Astrocyte (in vitro differentiated cells and primary cell): Measurements from ENCODE around the gene FBXO7. TPM values are rescaled to one million over a fixed set of nuclear protein-coding genes. Genes with fewer than 3 reads are reported as not detected.

Source experiments
- DNase-seq: peaks from one replicate; pipeline ENCODE4 v3.0.0-alpha.2; 2010; ENCODE audit warnings: low read depth
- FAIRE-seq: peaks from 2 replicates; lab custom pipeline; 2011; peaks lifted over from hg19 to GRCh38; lab: Jason Lieb, UNC
- H2AFZ ChIP-seq: 2 replicates; pipeline ENCODE4 v1.6.0; 2012; ENCODE audit warnings: low read depth, low read length, inconsistent platforms
- H3K27ac ChIP-seq: 2 replicates; pipeline ENCODE4 v1.5.1; 2011; ENCODE audit warnings: low read depth, low read length, inconsistent platforms
- H3K27me3 ChIP-seq: 2 replicates; pipeline ENCODE4 v1.6.0; 2011; ENCODE audit warnings: low read length, inconsistent platforms; ENCODE audit not compliant: insufficient read depth
- H3K36me3 ChIP-seq: 2 replicates; pipeline ENCODE4 v1.5.1; 2011; ENCODE audit warnings: low read length, inconsistent platforms; ENCODE audit not compliant: insufficient read depth
- H3K4me1 ChIP-seq: 2 replicates; pipeline ENCODE4 v1.5.1; 2011; ENCODE audit warnings: low read length, inconsistent platforms; ENCODE audit not compliant: insufficient read depth
- H3K4me2 ChIP-seq: 2 replicates; pipeline ENCODE4 v1.6.0; 2012; ENCODE audit warnings: low read length, inconsistent platforms
- H3K4me3 ChIP-seq: 2 replicates; pipeline ENCODE4 v1.5.1; 2011; ENCODE audit warnings: low read depth, mild to moderate bottlenecking, low read length, inconsistent platforms; ENCODE audit not compliant: insufficient read depth
- H3K79me2 ChIP-seq: 2 replicates; pipeline ENCODE4 v1.6.0; 2012; ENCODE audit warnings: mild to moderate bottlenecking, low read length, inconsistent platforms; ENCODE audit not compliant: insufficient read depth
- H3K9ac ChIP-seq: 2 replicates; pipeline ENCODE4 v1.6.0; 2012; ENCODE audit warnings: mild to moderate bottlenecking, low read length, inconsistent platforms
- H3K9me3 ChIP-seq: 2 replicates; pipeline ENCODE4 v1.5.1; 2012; ENCODE audit warnings: low read depth, mild to moderate bottlenecking, low read length, inconsistent platforms; ENCODE audit not compliant: insufficient read depth
- H4K20me1 ChIP-seq: 2 replicates; pipeline ENCODE4 v1.6.0; 2012; ENCODE audit warnings: low read length, inconsistent platforms; ENCODE audit not compliant: insufficient read depth
- H3K27ac Mint-ChIP-seq: one replicate; pipeline ENCODE4 v1.8.0; 2021; ENCODE audit warnings: mild to moderate bottlenecking, mixed read lengths; ENCODE audit not compliant: unreplicated experiment
- H3K27me3 Mint-ChIP-seq: one replicate; pipeline ENCODE4 v1.8.0; 2021; ENCODE audit warnings: low read depth, mixed read lengths; ENCODE audit not compliant: unreplicated experiment
- H3K36me3 Mint-ChIP-seq: one replicate; pipeline ENCODE4 v1.8.0; 2021; ENCODE audit warnings: low read depth, mixed read lengths; ENCODE audit not compliant: unreplicated experiment
- H3K4me1 Mint-ChIP-seq: one replicate; pipeline ENCODE4 v1.8.0; 2021; ENCODE audit warnings: low read depth, mixed read lengths; ENCODE audit not compliant: unreplicated experiment
- H3K4me3 Mint-ChIP-seq: one replicate; pipeline ENCODE4 v1.8.0; 2021; ENCODE audit warnings: mild to moderate bottlenecking, moderate library complexity, mixed read lengths; ENCODE audit not compliant: unreplicated experiment
- H3K9me3 Mint-ChIP-seq: one replicate; pipeline ENCODE4 v1.8.0; 2021; ENCODE audit warnings: mild to moderate bottlenecking, mixed read lengths; ENCODE audit not compliant: unreplicated experiment
- EZH2 ChIP-seq: IDR thresholded peaks from 2 replicates; pipeline ENCODE4 v1.6.1; 2012; ENCODE audit warnings: mild to moderate bottlenecking, low read length, inconsistent platforms; ENCODE audit not compliant: insufficient read depth
- total RNA-seq: library from RNA; stranded (reverse); gene quantifications from 2 replicates; pipeline ENCODE4 v1.2.1, GENCODE V29; 2021
- TF ChIP-seq, protein P1 (sequence below): IDR thresholded peaks from 2 replicates; pipeline ENCODE4 v1.5.1; 2011; ENCODE audit warnings: low read depth, mild to moderate bottlenecking, inconsistent platforms, low read length, moderate library complexity; ENCODE audit not compliant: insufficient read depth

The FBXO7 gene
- total RNA-seq, 1 donor from 2014 or later = 85.9 TPM

DNA sequence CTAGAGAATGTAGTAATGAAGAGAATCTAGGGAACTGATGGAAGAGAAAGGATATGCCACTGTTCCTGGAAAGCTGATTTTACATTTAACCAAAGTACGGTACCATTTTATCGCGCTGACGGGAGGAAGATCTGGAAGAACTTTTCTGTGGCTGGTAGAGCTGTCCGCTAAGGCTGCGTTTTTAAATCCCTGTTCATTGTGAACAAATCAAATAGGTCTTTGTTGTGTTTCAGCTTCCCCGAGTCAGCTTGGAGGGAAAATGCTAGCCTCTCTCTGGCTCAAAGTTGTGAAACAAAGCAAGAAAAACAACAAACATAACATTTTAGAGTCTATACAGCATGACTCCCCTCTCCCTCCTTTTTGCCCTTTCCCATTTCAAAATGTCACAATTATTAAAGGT lies 34.4 kb downstream of the FBXO7 start:
- Mint-ChIP-seq H3K27ac (no peak overlapping the region), H3K27me3 (peaks cover 4% of the 10 kb centered on the region), H3K4me3 (no peak overlapping the region), H3K36me3 (no peaks in the 10 kb centered on the region), H3K4me1 (no peaks in the 10 kb centered on the region), H3K9me3 (no peaks in the 10 kb centered on the region)
- Histone ChIP-seq H3K4me2 (no peak overlapping the region), H4K20me1 (no peaks in the 10 kb centered on the region), H3K79me2 (no peaks in the 10 kb centered on the region), H3K27ac (no peak overlapping the region), H3K9ac (no peak overlapping the region), H2AFZ (no peak overlapping the region), H3K9me3 (no peaks in the 10 kb centered on the region), H3K4me3 (no peak overlapping the region), H3K4me1 (no peaks in the 10 kb centered on the region), H3K36me3 (no peaks in the 10 kb centered on the region), H3K27me3 (no peaks in the 10 kb centered on the region)
- FAIRE-seq (no peak), DNase-seq (no peak)
- TF ChIP-seq, protein P1, sequence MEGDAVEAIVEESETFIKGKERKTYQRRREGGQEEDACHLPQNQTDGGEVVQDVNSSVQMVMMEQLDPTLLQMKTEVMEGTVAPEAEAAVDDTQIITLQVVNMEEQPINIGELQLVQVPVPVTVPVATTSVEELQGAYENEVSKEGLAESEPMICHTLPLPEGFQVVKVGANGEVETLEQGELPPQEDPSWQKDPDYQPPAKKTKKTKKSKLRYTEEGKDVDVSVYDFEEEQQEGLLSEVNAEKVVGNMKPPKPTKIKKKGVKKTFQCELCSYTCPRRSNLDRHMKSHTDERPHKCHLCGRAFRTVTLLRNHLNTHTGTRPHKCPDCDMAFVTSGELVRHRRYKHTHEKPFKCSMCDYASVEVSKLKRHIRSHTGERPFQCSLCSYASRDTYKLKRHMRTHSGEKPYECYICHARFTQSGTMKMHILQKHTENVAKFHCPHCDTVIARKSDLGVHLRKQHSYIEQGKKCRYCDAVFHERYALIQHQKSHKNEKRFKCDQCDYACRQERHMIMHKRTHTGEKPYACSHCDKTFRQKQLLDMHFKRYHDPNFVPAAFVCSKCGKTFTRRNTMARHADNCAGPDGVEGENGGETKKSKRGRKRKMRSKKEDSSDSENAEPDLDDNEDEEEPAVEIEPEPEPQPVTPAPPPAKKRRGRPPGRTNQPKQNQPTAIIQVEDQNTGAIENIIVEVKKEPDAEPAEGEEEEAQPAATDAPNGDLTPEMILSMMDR = no peak
- TF ChIP-seq EZH2 = no peak

DNA sequence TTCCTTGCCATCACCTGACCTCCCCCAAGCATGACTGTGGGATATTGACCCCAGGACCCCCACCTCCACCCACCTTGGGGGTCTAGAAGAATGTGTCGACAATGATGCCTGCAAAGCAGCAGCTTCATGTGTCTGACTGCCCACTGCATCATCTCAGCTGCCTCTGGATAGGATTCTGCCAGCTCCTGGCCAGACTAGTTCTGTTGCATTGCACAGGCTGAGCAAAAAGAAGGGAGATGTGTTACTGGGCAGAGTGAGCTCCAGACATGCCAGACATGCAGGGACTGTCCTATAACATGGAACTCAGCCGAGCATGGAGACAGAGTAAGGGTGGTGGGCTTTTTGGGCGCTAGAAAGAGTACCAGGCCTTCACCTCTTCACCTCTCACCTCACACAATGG lies 36.7 kb downstream of the FBXO7 start:
- Histone ChIP-seq H3K36me3 (no peaks in the 10 kb centered on the region), H4K20me1 (no peaks in the 10 kb centered on the region), H3K4me1 (no peaks in the 10 kb centered on the region), H3K9ac (no peak overlapping the region), H3K27me3 (no peaks in the 10 kb centered on the region), H3K4me3 (no peak overlapping the region), H3K79me2 (no peaks in the 10 kb centered on the region), H2AFZ (no peak overlapping the region), H3K4me2 (no peak overlapping the region), H3K27ac (no peak overlapping the region), H3K9me3 (no peaks in the 10 kb centered on the region)
- TF ChIP-seq, protein P1 = no peak
- no peak for TF ChIP-seq EZH2
- peaks cover 8% of the 10 kb centered on the region for H3K27me3 Mint-ChIP-seq
- DNase-seq (no peak), FAIRE-seq (no peak)
- H3K4me1 Mint-ChIP-seq = no peaks in the 10 kb centered on the region
- H3K27ac Mint-ChIP-seq = no peak overlapping the region
- no peaks in the 10 kb centered on the region for H3K9me3 Mint-ChIP-seq
- H3K4me3 Mint-ChIP-seq = no peak overlapping the region
- no peaks in the 10 kb centered on the region for H3K36me3 Mint-ChIP-seq

- H3K4me3 ChIP-seq = no peak overlapping the region
- H3K9ac ChIP-seq = no peak overlapping the region
- H3K79me2 ChIP-seq = no peaks in the 10 kb centered on the region
- no peaks in the 10 kb centered on the region for H3K27me3 ChIP-seq
- H3K27me3 Mint-ChIP-seq = peaks cover 8% of the 10 kb centered on the region
- DNase-seq (no peak), FAIRE-seq (no peak)
- H3K9me3 Mint-ChIP-seq = no peaks in the 10 kb centered on the region
- no peaks in the 10 kb centered on the region for H3K4me1 Mint-ChIP-seq
- H3K36me3 ChIP-seq = no peaks in the 10 kb centered on the region
- H3K9me3 ChIP-seq = no peaks in the 10 kb centered on the region
- H3K36me3 Mint-ChIP-seq = no peaks in the 10 kb centered on the region
- no peaks in the 10 kb centered on the region for H3K4me1 ChIP-seq
- no peak overlapping the region for H2AFZ ChIP-seq
- no peak overlapping the region for H3K4me3 Mint-ChIP-seq
- no peak overlapping the region for H3K4me2 ChIP-seq
- H3K27ac ChIP-seq = no peak overlapping the region
- no peak for TF ChIP-seq EZH2
- TF ChIP-seq, protein P1 = no peak
- H3K27ac Mint-ChIP-seq = no peak overlapping the region
- no peaks in the 10 kb centered on the region for H4K20me1 ChIP-seq
Observed at GRCh38 chr22:32511776-32512175, 37.2 kb downstream of the FBXO7 start.
